Inflammatory macrophage treated with lipopolysaccharide for 4 hours (primary cell): ENCODE measurements around the gene NFATC1.

ENCODE experiments used
- DNase-seq: peaks from one replicate; pipeline ENCODE4 v3.0.0-alpha.2; 2020

Gene NFATC1

GRCh38 chr18:79544386-79544963 lies 148.7 kb downstream of the NFATC1 start:
- no peak for DNase-seq

DNA sequence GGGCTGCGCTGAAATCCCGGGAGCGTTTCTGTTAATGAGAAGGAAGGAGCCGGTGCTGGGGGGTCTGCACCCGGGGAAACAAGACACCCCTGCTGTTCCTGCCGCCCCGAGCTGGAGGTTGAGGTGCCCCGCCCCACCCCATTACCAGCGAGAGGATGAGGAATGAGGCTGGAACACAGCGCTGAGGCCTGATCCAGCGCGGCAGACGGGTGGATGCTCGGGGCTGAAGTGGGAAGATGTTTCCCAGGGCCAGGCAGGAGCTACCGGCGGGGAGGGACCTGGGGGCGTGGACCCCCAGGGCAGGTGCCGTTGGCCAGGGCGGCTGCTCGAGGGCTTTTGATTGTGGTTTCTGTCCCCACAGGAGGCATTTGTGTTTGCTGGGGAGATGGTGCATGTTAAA lies 149.5 kb downstream of the NFATC1 start:
- DNase-seq: no peak

DNA sequence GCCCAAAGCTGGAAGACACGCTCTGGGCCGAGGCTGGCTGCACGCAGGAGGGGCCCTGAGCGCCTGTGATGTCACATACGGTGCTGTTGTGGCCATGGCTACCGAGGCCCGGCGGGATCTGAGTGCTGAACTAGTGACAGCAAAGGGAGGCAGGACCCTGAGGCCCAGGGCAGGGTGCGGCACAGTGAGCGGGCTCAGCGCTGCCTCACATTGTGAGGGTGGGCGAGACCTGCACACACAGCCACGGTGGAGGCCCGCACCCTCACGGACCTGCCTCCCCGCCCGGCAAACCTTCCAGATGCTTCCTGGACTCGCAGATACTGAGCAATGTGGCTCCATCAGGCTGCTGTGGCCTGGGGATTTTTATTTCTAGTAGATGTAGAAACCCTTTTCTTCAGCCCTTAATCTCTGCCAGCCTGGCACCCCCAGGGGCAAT lies 150.0 kb downstream of the NFATC1 start:
- DNase-seq: no peak

DNA sequence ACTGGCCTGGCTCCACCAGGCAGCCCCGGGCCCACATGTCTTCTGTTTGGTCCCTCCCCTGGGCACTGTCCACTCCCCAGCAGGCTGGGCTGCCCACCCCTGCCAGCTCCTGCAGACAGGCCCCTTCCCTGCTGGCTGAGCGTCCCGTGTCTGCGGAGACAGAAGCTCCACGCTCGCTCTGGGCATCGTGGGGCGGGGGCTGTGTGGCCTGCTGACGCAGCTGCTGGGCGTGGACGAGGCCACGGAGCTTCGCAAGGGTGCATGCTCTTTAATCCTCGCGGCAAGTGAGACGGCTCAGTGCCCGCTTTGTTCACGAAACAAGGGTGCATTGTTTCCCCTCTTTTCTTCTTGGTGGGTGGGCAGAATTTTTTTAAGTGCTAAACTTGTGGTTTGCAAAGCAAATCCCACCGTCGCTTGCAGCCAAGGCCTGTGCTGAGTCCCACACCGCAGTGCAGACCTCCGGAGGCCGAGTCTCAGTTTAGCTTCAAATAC lies 151.1 kb downstream of the NFATC1 start:
- DNase-seq: no peak

- DNase-seq: no peak
Measured at GRCh38 chr18:79547413-79548076, 151.8 kb downstream of the NFATC1 start.

- no peak for DNase-seq
Measured at GRCh38 chr18:79548077-79548450, 152.3 kb downstream of the NFATC1 start.

DNA sequence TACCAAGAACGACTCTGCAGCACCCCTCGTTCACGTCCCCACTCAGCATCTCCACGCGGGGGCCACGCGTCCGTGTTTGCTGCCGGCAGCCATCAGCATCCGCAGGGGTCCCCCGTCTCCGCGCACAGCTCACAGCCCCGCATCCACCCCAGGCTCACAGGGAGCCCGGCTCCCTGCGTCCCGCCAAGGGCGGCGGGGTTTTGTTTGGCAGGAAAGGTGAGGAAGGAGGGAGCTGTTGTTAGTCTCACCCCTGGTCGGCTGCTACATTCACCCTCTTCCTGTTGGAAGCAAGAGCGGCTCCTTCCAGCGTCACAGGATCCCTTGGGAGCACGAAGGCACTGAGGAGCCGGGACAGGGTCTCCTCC lies 152.9 kb downstream of the NFATC1 start:
- DNase-seq: no peak

- DNase-seq: no peak
Measured at GRCh38 chr18:79548986-79549637, 153.4 kb downstream of the NFATC1 start.

- no peak for DNase-seq
Measured at GRCh38 chr18:79549638-79550000, 153.9 kb downstream of the NFATC1 start.

DNA sequence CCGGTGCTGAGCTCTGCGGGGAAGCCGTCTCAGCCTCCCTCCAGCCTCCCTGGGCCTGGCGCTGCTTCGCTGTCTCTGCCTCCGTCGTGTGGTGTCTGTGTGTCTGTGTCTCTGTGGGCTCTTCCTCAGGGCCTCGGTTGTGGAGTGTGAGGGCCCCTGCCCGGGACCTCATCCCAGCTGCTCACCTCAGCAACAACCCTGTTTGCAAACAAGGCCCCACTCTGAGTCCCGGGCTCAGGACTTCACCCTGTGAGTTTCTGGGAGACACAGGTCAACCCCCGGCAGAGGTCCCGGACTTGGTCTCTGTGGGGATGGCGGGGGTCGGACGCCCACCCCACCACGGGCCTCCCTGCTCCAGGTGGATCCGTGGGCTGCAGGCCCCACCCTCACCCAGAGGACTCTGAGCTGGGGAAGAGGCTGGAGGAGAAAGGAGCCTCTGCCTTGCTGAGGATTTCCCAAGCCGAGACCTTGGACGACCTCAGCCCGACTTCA lies 156.5 kb downstream of the NFATC1 start:
- DNase-seq: no peak

DNA sequence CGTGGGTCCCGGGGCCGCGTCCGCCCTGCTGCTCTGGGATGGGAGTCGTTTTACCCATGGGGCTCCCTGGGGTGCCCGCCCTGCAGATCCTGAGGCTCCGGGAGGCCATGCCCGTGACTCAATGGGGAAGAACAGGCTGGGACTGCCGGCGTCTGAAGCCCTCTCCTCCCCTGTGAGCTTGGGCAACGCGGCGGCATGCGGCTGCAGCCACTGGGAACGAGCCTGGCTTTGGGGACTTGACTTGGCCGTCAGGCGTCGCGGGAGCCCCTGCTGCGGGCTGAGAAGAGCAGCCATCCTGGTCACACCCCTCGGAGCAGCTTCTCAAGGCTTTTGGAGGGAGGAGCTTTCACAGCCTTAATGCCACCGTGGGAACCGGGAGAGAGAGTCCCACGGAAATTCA lies 157.0 kb downstream of the NFATC1 start:
- no peak for DNase-seq

DNA sequence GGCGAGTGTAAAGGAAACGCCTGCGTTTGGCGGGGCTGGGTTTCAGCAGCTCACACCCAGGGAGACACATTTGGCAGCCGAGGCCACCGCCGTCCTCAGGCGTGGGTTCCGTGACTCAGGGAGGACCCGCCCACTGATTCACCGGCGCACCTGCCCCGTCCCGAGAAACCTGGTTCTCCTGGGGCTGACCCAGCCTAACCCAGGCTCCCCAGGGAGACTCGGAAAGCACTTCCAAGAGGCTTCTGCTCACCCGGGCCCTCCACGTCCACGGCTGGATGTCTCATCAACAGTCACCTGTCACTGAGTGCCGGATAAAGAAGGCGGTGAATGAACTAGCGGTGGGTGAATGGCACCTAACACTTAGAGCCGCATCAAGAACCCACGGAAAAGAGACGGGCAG lies 157.4 kb downstream of the NFATC1 start:
- DNase-seq: no peak

DNA sequence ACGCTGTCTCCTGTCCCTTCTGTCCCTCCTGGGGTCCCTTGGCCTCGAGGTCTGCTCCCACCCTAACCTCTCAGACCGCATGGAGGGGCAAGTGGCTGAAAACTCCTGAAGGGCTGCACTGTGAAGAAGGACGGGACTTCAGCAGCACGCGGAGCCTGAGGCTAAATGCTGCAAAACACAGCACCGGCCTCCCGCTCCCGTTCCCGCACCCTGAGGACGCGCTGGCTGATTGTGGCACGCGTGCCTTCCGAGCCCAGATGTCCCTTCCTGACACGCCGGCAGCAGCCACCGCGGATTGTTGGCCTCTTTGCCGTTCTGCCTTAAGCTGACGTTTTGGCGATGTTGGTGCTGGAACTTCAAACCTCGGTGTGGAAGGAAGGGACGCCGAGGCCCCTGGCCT lies 158.0 kb downstream of the NFATC1 start:
- no peak for DNase-seq

DNA sequence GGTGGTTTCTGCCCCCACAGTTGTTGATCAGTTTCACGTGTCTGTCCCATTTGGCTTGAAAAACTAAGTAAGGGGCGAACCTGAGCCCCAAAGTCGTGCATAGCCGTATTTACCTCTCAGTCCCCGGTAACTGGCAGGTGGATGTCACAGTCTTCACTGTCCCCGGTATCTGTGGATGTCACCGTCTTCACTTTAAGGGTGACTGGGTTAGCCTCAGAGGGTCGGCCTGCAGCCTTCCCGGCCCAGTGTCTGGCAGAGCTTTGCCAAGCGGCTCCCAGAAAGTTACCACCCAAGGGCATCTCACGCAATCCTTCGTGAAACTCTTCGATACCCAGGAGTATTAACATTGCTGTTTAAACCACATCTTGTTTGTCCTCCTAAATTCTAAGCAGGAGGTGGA lies 158.6 kb downstream of the NFATC1 start:
- no peak for DNase-seq

GRCh38 chr18:79554945-79555645 lies 159.4 kb downstream of the NFATC1 start:
- no peak for DNase-seq

DNA sequence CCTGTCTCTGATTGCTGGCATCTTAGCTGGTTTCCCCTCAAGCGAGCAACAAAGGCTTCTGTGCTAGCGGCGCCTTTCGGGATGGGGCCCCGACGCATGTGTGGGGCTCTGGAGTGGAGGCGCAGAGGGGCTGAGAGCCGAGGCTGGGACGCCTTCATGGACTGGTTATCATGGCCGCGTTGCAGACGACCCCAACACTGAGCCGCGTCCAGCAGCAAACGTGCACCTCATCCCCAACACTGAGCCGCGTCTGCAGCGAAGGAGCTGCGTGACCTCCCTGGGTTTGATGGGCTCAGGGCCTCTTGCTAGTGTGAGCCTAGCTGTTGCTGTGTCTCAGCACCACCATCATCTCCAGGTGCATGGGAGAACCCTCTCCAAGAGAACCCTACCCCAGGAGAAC lies 160.2 kb downstream of the NFATC1 start:
- DNase-seq: no peak

DNA sequence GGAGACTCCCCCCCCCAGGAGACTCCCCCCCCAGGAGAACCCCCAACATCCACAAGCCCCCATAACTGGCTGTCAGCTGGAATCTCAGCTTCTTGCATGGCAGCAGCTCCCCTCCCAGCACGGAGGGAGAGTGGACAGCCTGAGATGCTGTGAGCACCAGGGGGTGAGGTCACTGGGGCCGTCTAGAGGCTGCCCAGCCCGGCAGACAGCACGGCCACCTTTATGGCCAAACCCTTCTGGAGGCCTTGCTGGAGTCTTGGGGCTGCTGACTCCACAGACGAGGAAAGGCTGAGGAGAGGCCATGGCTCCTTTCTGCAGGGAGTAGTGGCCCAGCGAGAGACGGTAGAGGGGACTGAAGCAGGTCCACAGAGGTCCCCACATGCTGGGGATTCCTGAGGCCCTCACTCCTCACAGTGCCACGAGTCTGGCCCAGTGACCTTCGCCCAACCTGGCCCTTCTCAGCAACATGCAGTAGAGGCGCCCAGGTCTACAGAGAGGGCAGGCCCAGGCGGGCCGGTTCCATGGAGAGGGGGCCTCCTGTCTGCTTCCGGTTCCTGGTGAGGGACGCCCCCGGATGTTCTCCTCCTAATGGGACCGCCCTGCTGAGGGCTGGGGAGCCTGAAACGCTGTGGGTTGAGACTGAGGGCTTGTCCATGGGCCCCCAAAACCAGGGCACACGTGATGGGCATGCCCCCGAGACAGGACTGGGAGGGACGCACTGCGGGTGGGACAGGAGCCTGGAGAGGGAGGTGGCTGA lies 161.3 kb downstream of the NFATC1 start:
- no peak for DNase-seq

DNA sequence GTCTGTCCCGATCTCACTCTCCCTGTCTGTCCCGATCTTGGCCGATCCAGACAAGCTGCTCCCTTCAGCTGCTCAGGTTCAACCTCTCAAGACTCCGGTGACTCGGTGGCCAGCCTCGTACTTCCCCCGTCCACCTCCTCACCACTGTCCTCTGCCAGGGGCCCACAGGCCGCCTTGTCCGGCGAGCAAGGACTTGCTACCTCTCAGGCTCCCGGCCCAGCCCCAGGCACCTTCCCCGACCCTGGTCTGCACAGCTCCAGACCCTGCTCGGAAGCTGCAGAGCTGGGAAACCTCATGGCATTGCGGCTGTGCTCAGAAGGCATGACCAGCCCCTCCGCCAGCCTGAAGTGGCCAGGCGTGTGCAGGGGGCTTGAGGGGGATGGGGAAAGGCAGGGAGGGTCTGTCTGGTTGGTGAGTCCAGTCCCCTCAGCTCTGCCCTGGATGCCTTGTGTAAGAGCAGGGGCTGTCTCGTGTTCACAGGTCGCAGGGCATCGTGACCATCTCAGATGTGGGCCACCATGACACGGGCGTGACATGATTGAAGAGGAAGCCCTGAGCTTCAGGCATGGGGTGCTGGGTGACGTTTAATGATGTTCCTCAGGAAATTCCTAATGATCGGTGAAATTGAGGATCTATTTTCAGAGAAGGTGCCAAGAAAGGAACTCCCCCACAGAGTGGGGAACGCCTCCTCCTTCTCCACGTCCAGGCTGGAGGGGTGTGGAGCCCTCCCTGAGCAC lies 162.6 kb downstream of the NFATC1 start:
- no peak for DNase-seq

GRCh38 chr18:79558933-79559416 lies 163.2 kb downstream of the NFATC1 start:
- no peak for DNase-seq

- no peak for DNase-seq
Measured at GRCh38 chr18:79559436-79559835, 163.7 kb downstream of the NFATC1 start.

DNA sequence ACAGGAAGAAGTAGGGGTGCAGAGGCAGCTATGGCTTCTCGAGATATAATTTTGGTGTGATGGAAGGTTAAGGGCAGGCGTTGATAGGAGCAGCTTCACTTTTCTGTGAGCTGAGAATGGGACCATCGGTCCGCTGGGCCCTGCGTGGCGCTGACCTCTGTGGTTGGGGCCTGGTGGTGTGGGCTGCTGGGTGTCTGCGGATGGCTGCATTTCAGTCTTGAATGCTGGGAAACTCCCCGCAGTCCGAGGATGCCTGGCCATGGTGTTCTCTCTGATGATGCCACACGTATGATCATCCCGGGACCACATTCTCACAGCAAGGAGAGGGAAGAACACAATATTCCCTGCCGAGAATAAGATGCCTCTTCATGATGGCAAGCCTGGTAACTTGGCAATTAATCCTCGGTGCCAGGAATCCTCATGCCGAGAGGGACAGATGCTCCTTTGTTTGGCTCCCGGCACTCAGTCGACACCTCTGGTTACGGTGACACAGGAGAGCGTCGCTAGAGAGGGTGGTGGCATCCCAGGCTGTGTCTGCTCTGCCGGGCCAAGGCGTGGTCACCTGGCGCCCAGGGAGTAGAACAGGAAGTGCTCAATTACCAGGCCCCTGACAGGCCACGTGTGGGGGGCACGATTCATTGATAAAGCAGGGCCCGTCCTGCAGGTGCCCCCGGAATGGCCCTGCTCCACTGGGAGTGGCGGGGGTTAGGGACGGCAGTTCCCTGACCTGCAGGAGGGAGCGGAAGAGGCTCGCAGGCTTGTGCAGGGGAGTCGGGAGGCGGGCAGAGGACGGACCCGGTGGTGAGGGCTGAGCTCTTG lies 164.5 kb downstream of the NFATC1 start:
- DNase-seq: no peak
